ENCODE results near the gene SLIT3.

Gene SLIT3

DNA sequence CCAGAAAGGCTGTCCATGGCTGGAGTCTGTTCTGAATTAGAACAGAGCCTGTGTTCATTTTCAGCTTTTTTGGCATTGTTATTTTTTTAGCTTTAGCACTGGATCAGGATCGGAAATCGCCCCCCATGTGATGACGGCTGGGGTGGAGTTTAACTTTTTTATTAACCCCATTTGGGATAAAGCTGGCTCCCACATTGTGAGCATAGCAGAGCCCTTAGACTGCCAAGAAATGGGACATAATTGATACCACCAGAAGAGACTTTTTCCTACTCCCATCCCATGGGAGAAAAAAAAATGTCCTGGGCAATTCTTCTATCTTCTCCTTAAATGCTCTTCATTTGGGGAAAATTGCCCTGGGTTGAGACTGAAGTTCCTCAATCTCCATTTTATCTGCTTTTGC is 52.4 kb downstream of the SLIT3 start:
- no peak for DNase-seq (ENCODE audit: low read depth)
- no peak overlapping the region for H3K4me3 ChIP-seq (ENCODE audit: low read depth, low read length)

DNA sequence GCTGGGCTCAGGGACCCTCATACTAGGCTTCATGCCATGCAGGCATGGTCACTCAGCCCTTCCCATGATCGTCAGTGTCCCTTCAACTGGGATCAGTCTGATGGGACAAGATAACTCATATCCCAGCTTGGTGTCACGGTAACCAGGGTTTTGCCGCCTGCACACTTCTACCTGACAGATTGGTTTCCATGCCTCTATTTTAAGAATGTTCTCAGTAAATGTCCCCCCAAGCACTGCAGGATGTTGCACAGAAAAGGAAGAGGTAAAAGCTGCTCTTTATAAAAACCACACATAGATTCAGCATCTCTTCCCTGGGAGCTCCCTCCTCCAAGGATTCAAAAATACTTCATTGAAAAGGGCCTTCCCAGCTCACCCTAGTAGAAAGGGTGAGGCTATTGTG is 56.1 kb downstream of the SLIT3 start:
- TF ChIP-seq, protein P1, sequence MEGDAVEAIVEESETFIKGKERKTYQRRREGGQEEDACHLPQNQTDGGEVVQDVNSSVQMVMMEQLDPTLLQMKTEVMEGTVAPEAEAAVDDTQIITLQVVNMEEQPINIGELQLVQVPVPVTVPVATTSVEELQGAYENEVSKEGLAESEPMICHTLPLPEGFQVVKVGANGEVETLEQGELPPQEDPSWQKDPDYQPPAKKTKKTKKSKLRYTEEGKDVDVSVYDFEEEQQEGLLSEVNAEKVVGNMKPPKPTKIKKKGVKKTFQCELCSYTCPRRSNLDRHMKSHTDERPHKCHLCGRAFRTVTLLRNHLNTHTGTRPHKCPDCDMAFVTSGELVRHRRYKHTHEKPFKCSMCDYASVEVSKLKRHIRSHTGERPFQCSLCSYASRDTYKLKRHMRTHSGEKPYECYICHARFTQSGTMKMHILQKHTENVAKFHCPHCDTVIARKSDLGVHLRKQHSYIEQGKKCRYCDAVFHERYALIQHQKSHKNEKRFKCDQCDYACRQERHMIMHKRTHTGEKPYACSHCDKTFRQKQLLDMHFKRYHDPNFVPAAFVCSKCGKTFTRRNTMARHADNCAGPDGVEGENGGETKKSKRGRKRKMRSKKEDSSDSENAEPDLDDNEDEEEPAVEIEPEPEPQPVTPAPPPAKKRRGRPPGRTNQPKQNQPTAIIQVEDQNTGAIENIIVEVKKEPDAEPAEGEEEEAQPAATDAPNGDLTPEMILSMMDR (conservative IDR thresholded peaks at IDR 0.05; ENCODE audit: low read depth, low read length) = no peak

More for the DNA sequence above, 52.4 kb downstream of the SLIT3 start:
- TF ChIP-seq, protein P1 (conservative IDR thresholded peaks at IDR 0.05; ENCODE audit: low read depth, low read length) = no peak

DNA sequence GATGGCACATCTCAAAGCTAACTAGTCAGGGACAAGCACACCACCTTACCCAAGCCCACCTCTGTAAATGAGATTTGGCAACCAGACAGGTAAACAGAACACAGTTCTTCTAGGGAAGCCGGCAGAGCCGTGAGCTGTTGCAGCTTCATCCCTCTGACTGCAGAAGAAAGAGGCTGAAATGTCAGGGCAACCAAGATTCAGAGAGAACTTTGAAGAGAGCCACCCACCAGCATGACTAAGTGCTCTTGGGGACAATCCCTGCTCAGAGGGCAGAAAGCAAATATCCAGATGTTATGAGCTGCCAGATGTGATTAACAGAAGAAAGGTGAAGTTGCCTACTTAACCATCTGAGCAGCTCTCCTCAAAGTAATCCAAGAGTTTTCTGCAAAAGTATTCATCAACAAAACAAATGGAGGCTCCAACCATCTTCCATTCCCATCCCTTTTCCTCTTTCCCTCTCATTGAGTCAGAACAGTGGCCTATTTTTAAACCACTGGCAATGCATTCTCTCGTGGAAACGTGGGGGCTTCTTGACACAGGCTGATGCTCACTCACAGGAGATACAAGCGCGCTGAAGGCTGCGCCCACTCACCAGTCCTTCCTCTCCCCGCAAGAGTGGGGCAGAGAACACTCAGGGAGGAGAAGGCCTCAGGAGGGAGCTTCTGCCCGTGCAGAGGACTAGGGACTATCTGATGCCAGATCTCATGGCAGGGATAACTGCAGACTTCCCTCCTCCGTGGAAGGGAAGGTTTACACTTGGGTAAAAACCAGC is 57.1 kb downstream of the SLIT3 start:
- no peak for DNase-seq (ENCODE audit: low read depth)
- H3K4me3 ChIP-seq (ENCODE audit: low read depth, low read length) = no peak overlapping the region
- TF ChIP-seq, protein P1 (conservative IDR thresholded peaks at IDR 0.05; ENCODE audit: low read depth, low read length) = no peak

More for the DNA sequence above, 56.1 kb downstream of the SLIT3 start:
- no peak for DNase-seq (ENCODE audit: low read depth)
- no peak overlapping the region for H3K4me3 ChIP-seq (ENCODE audit: low read depth, low read length)

DNA sequence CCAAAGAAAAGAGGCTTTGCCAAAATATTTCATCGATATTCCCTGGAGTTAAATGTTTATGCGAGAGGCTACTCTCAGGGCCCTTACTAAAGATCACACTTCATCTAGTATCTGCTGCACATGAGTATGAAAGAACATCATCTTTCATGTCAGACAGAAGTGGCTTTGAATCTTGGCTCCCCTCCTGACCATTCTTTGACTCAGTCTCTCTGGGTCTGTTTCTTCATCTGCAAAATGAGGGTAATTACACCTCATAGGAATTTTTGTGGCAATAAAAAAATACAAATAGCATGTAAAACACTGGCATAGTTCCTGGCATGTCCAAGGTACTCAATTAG is 58.1 kb downstream of the SLIT3 start:
- no peak overlapping the region for H3K4me3 ChIP-seq (ENCODE audit: low read depth, low read length)
- no peak for DNase-seq (ENCODE audit: low read depth)
- TF ChIP-seq, protein P1 (conservative IDR thresholded peaks at IDR 0.05; ENCODE audit: low read depth, low read length) = no peak

DNA sequence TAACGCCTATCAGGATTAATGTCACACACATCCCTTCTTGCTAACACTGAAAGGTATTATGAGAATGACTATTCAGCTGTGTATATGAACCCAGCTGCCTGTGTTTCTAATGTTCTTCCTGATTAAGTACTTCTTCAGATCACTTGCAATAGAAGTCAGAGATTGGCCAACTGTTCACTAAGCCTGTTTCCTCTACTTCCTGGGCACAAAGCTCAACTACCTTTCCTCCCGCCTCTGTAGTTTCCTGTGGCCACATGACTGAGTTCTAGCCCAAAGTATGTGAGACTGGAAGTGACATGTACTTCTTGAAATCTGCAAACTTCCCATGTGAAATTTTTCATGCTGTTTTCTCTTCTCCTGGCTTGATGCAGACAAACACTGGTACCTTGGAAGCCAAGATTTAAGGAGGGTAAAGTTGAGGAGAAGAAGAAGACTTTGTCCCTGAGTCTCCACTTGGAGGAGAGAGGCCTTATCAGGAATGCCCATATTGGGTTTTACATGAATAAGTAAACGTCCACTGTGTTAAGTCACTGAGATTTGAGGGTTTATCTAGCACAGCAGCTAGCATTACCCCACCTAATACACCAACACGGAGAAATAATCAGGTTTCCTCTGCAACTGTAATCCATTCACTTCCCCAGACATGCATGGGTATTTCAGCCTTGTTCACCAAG is 58.6 kb downstream of the SLIT3 start:
- no peak overlapping the region for H3K4me3 ChIP-seq (ENCODE audit: low read depth, low read length)
- TF ChIP-seq, protein P1 (conservative IDR thresholded peaks at IDR 0.05; ENCODE audit: low read depth, low read length) = no peak
- DNase-seq (ENCODE audit: low read depth) = no peak

DNA sequence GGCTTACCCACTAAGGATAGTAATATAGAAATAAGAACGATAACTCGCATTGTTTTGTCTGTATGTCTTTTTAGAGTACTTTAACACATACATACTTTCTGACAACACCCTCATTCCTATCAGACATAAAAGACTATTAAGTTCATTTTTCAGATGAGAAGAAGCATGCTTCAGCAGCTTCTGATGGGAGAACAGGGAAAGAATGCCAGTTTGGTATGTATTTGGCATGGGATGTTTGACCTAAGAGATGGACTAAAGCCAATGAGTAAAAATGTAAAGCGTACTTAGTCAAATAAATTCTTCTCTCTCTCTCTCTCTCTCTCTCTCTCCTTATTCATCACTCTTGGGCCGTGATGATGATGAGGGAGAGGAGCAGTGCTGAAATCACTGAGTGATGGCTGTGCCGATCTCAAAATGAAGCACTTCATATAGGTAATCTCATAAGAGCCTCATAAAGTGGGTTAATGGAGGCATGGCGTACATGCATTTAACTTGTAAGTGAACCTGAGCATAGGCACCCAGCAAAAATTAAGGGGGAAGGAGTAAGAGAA is 71.5 kb downstream of the SLIT3 start:
- TF ChIP-seq, protein P1 (conservative IDR thresholded peaks at IDR 0.05; ENCODE audit: low read depth, low read length) = no peak
- no peak overlapping the region for H3K4me3 ChIP-seq (ENCODE audit: low read depth, low read length)
- DNase-seq (ENCODE audit: low read depth) = no peak
